GM19452 (cell line): ENCODE measurements around the gene LSG1.
"Not testable (repeated sequence)": the region's sequence is repeated elsewhere in the genome, so short reads cannot be mapped to it uniquely, and the experiment has no call there.

ENCODE experiments used
- ATAC-seq: cut with Tn5 transposase; IDR thresholded peaks from one replicate; pipeline ENCODE4 v1.9.1; 2021; ENCODE audit not compliant: unreplicated experiment

Gene LSG1

GRCh38 chr3:194619741-194620140, 52.2 kb downstream of the LSG1 start:
- no peak for ATAC-seq

DNA sequence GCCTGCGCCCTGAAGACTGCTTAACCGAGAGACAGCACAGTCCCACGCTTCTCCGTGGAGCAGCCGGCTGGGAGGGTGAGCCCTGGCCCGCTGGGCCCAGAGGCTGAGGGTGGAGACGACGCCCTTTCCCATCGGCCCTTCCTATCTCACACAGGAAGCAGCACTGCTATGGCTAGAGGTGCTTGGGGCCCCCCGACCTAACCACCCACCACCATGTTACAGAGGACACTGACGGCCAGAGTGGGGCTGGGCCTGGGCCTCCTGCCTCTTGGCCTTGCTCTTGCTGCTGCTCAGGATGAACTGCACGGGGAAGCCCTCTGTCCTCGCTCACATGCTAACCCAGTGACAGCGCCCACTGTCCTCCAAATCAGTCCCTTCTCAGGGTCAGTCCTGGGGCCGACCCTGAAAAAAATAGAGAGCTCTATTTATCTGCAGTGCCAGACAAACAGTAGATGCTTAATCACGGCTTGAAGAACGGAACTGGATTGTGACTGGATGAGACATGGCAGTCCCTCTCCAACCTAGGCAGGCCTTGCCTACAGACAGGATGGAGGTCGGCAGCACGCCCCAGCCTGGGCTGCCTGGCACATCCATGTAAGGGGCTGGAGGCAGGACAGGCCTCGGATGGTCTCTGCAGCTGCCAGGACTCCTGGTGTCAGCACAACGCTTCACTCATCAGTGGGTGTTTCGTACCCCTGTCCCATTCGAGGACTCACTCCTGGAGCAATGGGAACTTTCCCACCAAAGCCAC, 53.0 kb downstream of the LSG1 start:
- no peak for ATAC-seq

DNA sequence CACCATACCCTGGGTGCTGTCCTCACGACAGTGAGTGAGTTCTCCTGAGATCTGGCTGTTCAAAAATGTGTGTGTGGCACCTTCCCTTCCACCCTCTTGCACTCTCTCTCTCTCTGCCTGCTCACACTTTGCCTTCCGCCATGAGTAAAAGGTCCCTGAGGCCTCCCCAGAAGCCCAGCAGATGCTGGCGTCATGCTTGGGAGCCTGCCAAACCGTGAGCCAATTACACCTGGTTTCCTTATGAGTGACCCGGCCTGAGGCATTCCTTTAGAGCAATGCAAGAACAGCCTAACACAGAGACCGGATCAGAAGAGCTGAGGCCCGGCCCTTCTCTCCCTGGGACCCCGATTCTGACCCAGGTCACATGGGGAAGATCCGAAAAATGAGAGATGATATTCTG, 54.2 kb downstream of the LSG1 start:
- no peak for ATAC-seq

DNA sequence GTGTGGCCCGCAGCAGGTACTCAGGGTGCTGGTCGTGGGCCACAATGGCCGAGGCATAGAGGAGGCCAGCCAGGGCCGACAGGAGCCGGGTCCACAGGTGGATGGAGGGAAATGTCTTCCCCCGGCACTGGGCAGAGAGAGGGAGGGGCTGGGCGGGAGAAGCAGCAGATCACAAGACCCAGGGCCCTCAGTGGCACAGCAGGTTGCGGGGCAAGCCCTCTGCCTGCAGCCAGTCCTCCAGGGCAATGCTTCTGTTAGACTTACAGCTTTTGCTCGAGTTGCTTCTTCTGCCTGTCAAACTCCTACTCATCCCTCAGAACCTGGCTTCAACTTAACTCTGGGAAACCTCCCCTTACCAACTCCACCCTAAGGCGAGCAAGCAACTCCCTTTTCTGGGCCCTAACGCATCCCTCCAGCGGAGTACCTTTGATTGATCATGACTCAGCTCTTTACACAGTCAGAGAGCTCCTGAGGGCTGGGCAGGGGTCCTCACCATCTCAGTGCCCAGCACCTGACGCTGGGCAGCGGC, 54.8 kb downstream of the LSG1 start:
- no peak for ATAC-seq

DNA sequence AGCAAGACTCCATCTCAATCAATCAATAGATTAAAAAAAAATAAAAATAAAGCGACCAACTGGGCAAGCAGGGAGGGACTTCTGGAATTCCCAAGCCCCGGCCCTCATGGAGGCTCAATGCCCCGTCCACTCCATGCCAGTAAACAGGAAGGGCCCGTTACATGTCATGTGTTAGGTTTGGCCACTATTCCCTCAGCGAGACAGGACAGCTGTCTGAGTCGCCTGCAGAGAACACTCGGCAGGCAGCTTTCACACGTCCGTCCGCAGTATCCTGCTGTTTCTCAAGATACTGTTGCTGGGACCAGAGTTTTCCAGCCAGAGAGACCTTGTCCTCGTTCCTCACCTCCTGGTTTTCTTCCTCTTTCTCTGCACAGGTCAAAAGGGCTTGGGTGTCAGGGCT, 56.8 kb downstream of the LSG1 start:
- ATAC-seq = no peak

DNA sequence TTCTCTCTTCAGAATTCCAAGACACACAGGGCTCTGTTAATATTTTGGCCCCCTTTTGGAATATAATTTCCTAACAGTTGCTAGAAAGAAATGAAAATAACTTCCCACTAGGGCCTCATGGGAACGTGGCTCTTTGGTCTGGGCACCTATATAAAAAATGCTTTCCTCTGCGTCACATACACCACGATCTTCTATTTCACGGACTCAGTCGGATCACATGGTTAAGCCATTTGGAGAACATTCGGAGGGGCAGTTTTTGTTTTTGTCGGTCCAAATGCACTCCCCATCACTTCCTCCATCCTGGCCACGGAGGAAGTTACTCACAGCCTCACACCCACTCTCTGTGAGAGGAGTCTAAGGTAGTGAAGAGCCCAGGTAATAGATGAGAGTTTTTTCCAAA, 59.8 kb downstream of the LSG1 start:
- ATAC-seq = no peak

- ATAC-seq = no peak
Measured at GRCh38 chr3:194610689-194611088, 61.3 kb downstream of the LSG1 start.

- ATAC-seq = no peak
Measured at GRCh38 chr3:194609601-194610000, 62.4 kb downstream of the LSG1 start.

GRCh38 chr3:194608981-194609380, 63.0 kb downstream of the LSG1 start:
- ATAC-seq = no peak

GRCh38 chr3:194607592-194608389, 64.2 kb downstream of the LSG1 start:
- ATAC-seq = no peak

DNA sequence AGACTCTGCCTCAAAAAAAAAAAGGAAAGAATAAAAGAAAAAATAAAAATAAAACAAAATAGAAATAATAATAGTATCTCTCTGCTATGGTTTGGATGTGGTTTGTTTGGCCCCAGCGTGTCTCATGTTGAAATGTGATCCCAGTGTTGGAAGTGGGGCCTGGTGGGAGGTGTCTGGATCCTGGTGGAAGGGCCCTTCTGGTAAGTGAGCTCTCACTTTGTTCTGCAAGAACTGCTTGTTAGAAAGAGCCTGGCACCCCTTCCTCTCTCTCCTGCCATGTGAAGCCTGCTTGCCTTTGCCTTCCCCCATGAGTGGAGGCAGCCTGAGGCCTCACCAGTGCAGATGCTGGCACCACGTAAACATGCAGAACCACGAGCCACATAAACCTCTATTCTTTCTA, 65.0 kb downstream of the LSG1 start:
- ATAC-seq = no peak

DNA sequence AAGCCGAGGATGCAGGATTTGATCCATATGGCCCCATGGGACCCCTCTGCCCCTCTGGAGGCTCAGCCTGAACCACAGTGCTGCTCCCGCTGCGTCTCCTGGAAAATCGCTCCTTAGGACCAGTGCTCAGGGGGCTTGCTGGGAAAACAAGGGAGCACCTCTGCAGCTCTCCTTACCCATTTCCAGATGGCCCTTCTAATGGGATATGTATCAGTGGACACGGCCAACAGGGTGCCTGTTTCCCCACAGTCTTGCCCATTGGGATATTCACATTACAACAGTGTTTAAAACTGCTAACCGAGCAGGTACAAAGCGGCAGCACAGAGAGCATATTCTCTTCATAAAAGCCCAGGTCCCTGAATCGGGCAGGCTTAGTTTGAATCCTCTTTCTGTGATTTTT, 65.8 kb downstream of the LSG1 start:
- no peak for ATAC-seq

DNA sequence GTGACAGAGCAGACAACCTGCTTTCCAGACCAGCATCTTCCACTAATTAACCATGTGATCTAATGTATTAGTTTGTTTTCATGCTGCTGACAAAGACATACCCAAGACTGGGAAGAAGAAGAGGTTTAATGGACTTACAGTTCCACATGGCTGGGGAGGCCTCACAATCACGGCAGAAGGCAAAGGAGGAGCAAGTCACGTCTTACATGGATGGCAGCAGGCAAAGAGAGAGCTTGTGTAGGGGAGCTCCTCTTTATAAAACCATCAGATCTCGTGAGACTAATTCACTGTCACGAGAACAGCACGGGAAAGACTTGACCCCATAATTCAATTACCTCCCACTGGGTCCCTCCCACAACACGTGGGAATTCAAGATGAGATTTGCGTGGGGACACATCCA, 66.7 kb downstream of the LSG1 start:
- not testable (repeated sequence) for ATAC-seq

- ATAC-seq = no peak
Measured at GRCh38 chr3:194604837-194605236, 67.2 kb downstream of the LSG1 start.

DNA sequence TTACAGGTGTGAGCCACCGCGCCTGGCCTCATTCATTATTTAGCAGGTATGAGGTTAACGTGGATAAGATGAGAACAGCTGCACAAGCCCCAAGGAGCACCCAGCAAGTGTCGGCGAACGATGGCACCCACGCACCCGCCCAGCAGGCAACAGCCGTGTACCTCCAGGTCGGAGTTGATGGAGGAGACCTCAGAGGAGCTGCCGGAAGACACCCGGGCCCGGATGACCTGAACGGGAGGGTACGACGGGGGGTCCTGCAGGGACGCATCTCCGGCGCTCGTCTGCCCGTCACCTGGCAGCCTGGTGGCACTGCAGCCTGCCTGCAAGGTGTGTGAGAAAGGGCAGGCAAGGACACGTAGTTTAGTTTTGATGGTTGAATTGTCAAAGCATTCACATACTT, 67.9 kb downstream of the LSG1 start:
- no peak for ATAC-seq

DNA sequence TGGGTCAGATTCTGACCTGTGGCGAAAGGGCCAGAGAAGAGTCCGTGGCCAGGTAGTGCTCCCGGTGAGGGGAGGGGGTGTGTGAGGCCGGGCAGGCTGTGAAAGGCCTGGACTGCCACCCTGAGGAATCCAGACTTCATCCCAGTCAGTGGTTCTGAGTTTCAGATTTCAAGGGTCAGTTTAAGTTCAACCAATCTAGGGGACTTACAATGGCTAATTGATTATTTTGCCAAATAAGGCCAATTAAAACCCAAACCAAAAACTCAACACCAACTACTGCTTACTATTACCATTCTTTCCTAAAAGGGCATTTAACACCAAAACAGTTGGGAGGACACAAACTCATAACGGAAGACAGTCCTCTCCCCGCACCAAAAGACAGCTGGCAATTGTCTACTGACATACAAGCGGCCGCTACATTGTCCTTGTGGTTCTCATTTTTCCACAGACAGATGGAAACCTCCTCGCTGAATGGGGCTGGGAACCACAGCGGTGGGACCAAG, 69.3 kb downstream of the LSG1 start:
- ATAC-seq = no peak

- ATAC-seq = no peak
Measured at GRCh38 chr3:194598771-194599557, 73.0 kb downstream of the LSG1 start.

GRCh38 chr3:194596906-194597305, 75.1 kb downstream of the LSG1 start:
- ATAC-seq = no peak

- ATAC-seq = no peak
Measured at GRCh38 chr3:194592798-194593752, 78.9 kb downstream of the LSG1 start.
